HCT116 (cell line): ENCODE measurements around the gene IQSEC3. TPM values are rescaled to one million over a fixed set of nuclear protein-coding genes. Genes with fewer than 3 reads are reported as not detected.

Experiments
- ATAC-seq: fragments of 200-7000 bp; cut with Tn5 transposase; 2 replicates; pipeline ENCODE4 v1.9.1; 2020; ENCODE audit warnings: mild to moderate bottlenecking, moderate library complexity
- BruUV-seq: library from RNA; stranded (reverse); fragments of 400-500 nt; replicated peaks from 2 replicates; lab custom pipeline; 2021; lab: Mats Ljungman, UMichigan
- CTCF ChIA-PET: fragments of 300-600 bp; sonication (Branson Sonifier 250); formaldehyde crosslinking; loops from one replicate; lab custom pipeline; 2021; ENCODE audit warnings: antibody characterized with exemption; lab: Charles Lee
- POLR2A ChIA-PET: fragments of 300-600, 350-600 bp; sonication (Branson Sonifier 250); formaldehyde crosslinking; loops from one replicate; lab custom pipeline; 2021; ENCODE audit warnings: antibody characterized with exemption; lab: Charles Lee
- RAD21 ChIA-PET, 2 experiments: fragments of 300-600 bp; sonication (Branson Sonifier 250); formaldehyde crosslinking; loops; one replicate each; lab custom pipeline; 2023; ENCODE audit warnings: low total read pairs in 2 of 2; ENCODE audit not compliant: uncharacterized antibody in 2 of 2, unreplicated experiment in 2 of 2, low non-redundant PET in 1 of 2; lab: Charles Lee
- DNase-seq: peaks from one replicate; pipeline ENCODE4 v3.0.0-alpha.2; 2010; ENCODE audit warnings: low read depth, low spot score
- H2AFZ ChIP-seq: fragments of 200-600 bp; shearing (Covaris generic), sonication (generic); 2 replicates; pipeline ENCODE4 v1.6.1; 2017; ENCODE audit warnings: low read depth, mixed run types, mixed read lengths, antibody characterized with exemption, low read length; ENCODE audit not compliant: poor library complexity, severe bottlenecking
- H3K27ac ChIP-seq: 2 replicates; pipeline ENCODE4 v1.5.1; 2012; ENCODE audit warnings: low read depth, low read length
- H3K27me3 ChIP-seq: fragments of 200-600 bp; sonication (generic); 2 replicates; pipeline ENCODE4 v1.6.1; 2016; ENCODE audit warnings: mixed run types, low read length, mixed read lengths; ENCODE audit not compliant: insufficient read depth
- H3K36me3 ChIP-seq, 2 experiments: fragments of 200-500 bp in 1 of 2; fragments of 200-600 bp in 1 of 2; sonication (Bioruptor generic) in 1 of 2; sonication (generic) in 1 of 2; 2 replicates each; pipeline versions ENCODE4 v1.5.1 to v1.6.1; 2014 to 2016; ENCODE audit warnings: low read length in 2 of 2, inconsistent platforms in 1 of 2, mixed read lengths in 1 of 2, mixed run types in 1 of 2; ENCODE audit not compliant: insufficient read depth in 2 of 2, control insufficient read depth in 1 of 2
- H3K4me1 ChIP-seq, 2 experiments: fragments of 200-600 bp in 1 of 2; sonication (generic) in 1 of 2; 2 replicates each; pipeline versions ENCODE4 v1.5.1 to v1.6.1; 2012 to 2017; ENCODE audit warnings: low read length in 2 of 2, inconsistent platforms in 1 of 2, mild to moderate bottlenecking in 1 of 2, mixed read lengths in 1 of 2, mixed run types in 1 of 2, moderate library complexity in 1 of 2; ENCODE audit not compliant: insufficient read depth in 2 of 2, control insufficient read depth in 1 of 2
- H3K4me2 ChIP-seq: fragments of 200-600 bp; sonication (generic); 2 replicates; pipeline ENCODE4 v1.6.1; 2017; ENCODE audit warnings: mixed run types, low read length, mixed read lengths
- H3K4me3 ChIP-seq, 2 experiments: fragments of 200-600 bp in 1 of 2; sonication (generic) in 1 of 2; replicated peaks in 1 of 2; 2 replicates each; pipeline ENCODE4 v1.5.1; 2011 to 2016; ENCODE audit warnings: low read length in 2 of 2, control low read depth in 1 of 2, low read depth in 1 of 2, mild to moderate bottlenecking in 1 of 2, mixed read lengths in 1 of 2, mixed run types in 1 of 2
- H3K79me2 ChIP-seq: fragments of 200-600 bp; sonication (generic); 2 replicates; pipeline ENCODE4 v1.6.1; 2017; ENCODE audit warnings: mild to moderate bottlenecking, mixed run types, low read length, moderate library complexity, mixed read lengths; ENCODE audit not compliant: insufficient read depth
- H3K9ac ChIP-seq: fragments of 200-600 bp; sonication (generic); 2 replicates; pipeline ENCODE4 v1.6.1; 2016; ENCODE audit warnings: low read length, mixed read lengths
- H3K9me2 ChIP-seq: fragments of 200-600 bp; sonication (generic), shearing (Covaris generic); 2 replicates; pipeline ENCODE4 v1.6.1; 2017; ENCODE audit warnings: mixed run types, mild to moderate bottlenecking, moderate library complexity; ENCODE audit not compliant: insufficient read depth
- H3K9me3 ChIP-seq, 2 experiments: fragments of 200-500 bp in 1 of 2; fragments of 200-600 bp in 1 of 2; sonication (Bioruptor generic) in 1 of 2; sonication (generic) in 1 of 2; 2 replicates each; pipeline ENCODE4 v1.6.1; 2014 to 2017; ENCODE audit warnings: low read length in 2 of 2, mixed read lengths in 2 of 2, inconsistent platforms in 1 of 2, low read depth in 1 of 2, mild to moderate bottlenecking in 1 of 2, mixed run types in 1 of 2, moderate library complexity in 1 of 2; ENCODE audit not compliant: control insufficient read depth in 1 of 2, insufficient read depth in 1 of 2
- H4K20me1 ChIP-seq: fragments of 200-600 bp; sonication (generic), shearing (Covaris generic); 2 replicates; pipeline ENCODE4 v1.6.1; 2017; ENCODE audit warnings: mixed run types, mild to moderate bottlenecking, moderate library complexity; ENCODE audit not compliant: insufficient read depth
- CBX3 ChIP-seq: IDR thresholded peaks from 2 replicates; pipeline ENCODE4 v1.6.1; 2012; ENCODE audit warnings: low read depth
- CTCF ChIP-seq, 3 experiments: fragments of 200-600 bp in 1 of 3; sonication (generic) in 1 of 3; IDR thresholded peaks in 2 of 3; conservative IDR thresholded peaks in 1 of 3; 2 replicates each; pipeline ENCODE4 v1.5.1; 2012 to 2017; ENCODE audit warnings: low read depth in 2 of 3, low read length in 2 of 3, antibody characterized with exemption in 1 of 3, borderline replicate concordance in 1 of 3, control low read depth in 1 of 3, mild to moderate bottlenecking in 1 of 3, mixed read lengths in 1 of 3, mixed run types in 1 of 3, moderate library complexity in 1 of 3; ENCODE audit not compliant: insufficient read depth in 1 of 3
- ELF1 ChIP-seq: IDR thresholded peaks from 2 replicates; pipeline ENCODE4 v1.6.1; 2012; ENCODE audit warnings: low read depth, borderline replicate concordance
- JUND ChIP-seq: IDR thresholded peaks from 2 replicates; pipeline ENCODE4 v1.6.1; 2012
- POLR2A ChIP-seq: IDR thresholded peaks from 2 replicates; pipeline ENCODE4 v1.7.0; 2011; ENCODE audit warnings: borderline replicate concordance; ENCODE audit not compliant: insufficient read depth, insufficient read length; ENCODE audit errors: extremely low read depth
- RAD21 ChIP-seq: IDR thresholded peaks from 2 replicates; pipeline ENCODE4 v1.6.1; 2012; ENCODE audit warnings: low read depth, mild to moderate bottlenecking
- REST ChIP-seq: IDR thresholded peaks from 2 replicates; pipeline ENCODE4 v1.6.1; 2012; ENCODE audit warnings: low read depth
- YY1 ChIP-seq: IDR thresholded peaks from 2 replicates; pipeline ENCODE4 v1.6.1; 2011; ENCODE audit warnings: low read length, low read depth, moderate library complexity, mild to moderate bottlenecking; ENCODE audit not compliant: insufficient replicate concordance; ENCODE audit errors: extremely low read depth
- ZNF274 ChIP-seq: fragments of 200-500 bp; sonication (Bioruptor generic); IDR thresholded peaks from 2 replicates; pipeline ENCODE4 v1.6.1; 2014; ENCODE audit warnings: mild to moderate bottlenecking, low read depth, low read length, inconsistent platforms
- intact Hi-C: fragments of 100-400 bp; cut with micrococcal nuclease; formaldehyde crosslinking; loops from 2 replicates; pipeline ENCODE4 v1.10.0; 2022
- total RNA-seq: library from RNA; stranded (reverse); gene quantifications from one replicate; pipeline ENCODE4 v1.2.1, GENCODE V29; 2021; ENCODE audit not compliant: unreplicated experiment
- TF ChIP-seq, protein P1 (sequence below): IDR thresholded peaks from 2 replicates; pipeline ENCODE4 v1.6.1; 2012

IQSEC3 gene
- total RNA-seq, 1 experiment from 2014 or later: not detected

GRCh38 chr12:155646-156045 is 89.1 kb downstream of the IQSEC3 start:
- no peaks in the 10 kb centered on the region for H3K9me2 ChIP-seq

More at GRCh38 chr12:155646-156045, 89.1 kb downstream of the IQSEC3 start:
- no peak overlapping the region for H3K4me2 ChIP-seq
- H3K27ac ChIP-seq: no peak overlapping the region
- POLR2A ChIA-PET: no interaction called here
- intact Hi-C loops: no loop called here
- H4K20me1 ChIP-seq: no peaks in the 10 kb centered on the region
- CTCF ChIA-PET: no interaction called here
- H3K36me3 ChIP-seq: no peaks in the 10 kb centered on the region
- ATAC-seq (no peak), DNase-seq (no peak)
- H3K4me3 ChIP-seq: no peak overlapping the region
- no peak overlapping the region for H2AFZ ChIP-seq
- TF ChIP-seq YY1 (no peak), JUND (no peak), CTCF (IDR thresholded peaks at IDR 0.05 in 2 of 3, conservative IDR thresholded peaks at IDR 0.05 in 1 of 3; ENCODE audit: borderline replicate concordance in 1 of 3, insufficient read depth in 1 of 3, low read depth in 2 of 3, low read length in 2 of 3) (no peak), ELF1 (no peak), REST (no peak), POLR2A (no peak), ZNF274 (no peak), CBX3 (no peak), RAD21 (no peak)
- TF ChIP-seq, protein P1, sequence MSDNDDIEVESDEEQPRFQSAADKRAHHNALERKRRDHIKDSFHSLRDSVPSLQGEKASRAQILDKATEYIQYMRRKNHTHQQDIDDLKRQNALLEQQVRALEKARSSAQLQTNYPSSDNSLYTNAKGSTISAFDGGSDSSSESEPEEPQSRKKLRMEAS: no peak
- no peaks in the 10 kb centered on the region for H3K79me2 ChIP-seq
- no peak overlapping the region for H3K9ac ChIP-seq
- no TSS peak for BruUV-seq
- H3K9me3 ChIP-seq: no peaks in the 10 kb centered on the region
- H3K27me3 ChIP-seq: peaks cover 4% of the 10 kb centered on the region; the same call in 1 of the 2 replicates
- RAD21 ChIA-PET: no interaction called here
- H3K4me1 ChIP-seq: peaks cover 0 to 8% of the 10 kb centered on the region in 2 experiments; a peak in 1 of 4 replicates
